Measurements from ENCODE around the gene SLC38A4. TPM values are rescaled to one million over a fixed set of nuclear protein-coding genes. Genes with fewer than 3 reads are reported as not detected.

SLC38A4 gene
- total RNA-seq, 3 donors from 2014 or later (not counting 1 experiment from before 2014, with no cell fraction given) = not detected

- ATAC-seq (no peak), DNase-seq (no peak)
- Histone ChIP-seq H3K4me3 (ENCODE audit: low read length) (no peak overlapping the region), H3K36me3 (ENCODE audit: control insufficient read depth, insufficient read depth, low read length) (no peaks in the 10 kb centered on the region), H3K27me3 (ENCODE audit: control insufficient read depth, insufficient read depth, low read length) (peaks cover 16% of the 10 kb centered on the region), H3K4me1 (ENCODE audit: control insufficient read depth, insufficient read depth, low read length) (no peaks in the 10 kb centered on the region), H3K9me3 (ENCODE audit: control insufficient read depth, insufficient read depth, low read length) (no peaks in the 10 kb centered on the region), H3K27ac (ENCODE audit: low read length) (no peak overlapping the region)
- Mint-ChIP-seq H3K4me3 (no peak overlapping the region), H3K9me3 (no peaks in the 10 kb centered on the region), H3K36me3 (no peaks in the 10 kb centered on the region), H3K27me3 (ENCODE audit: low read depth in 2 of 2) (peaks cover 48 to 87% of the 10 kb centered on the region in 2 donors), H3K4me1 (peaks cover 0 to 6% of the 10 kb centered on the region in 2 donors), H3K27ac (no peak overlapping the region)
- intact Hi-C loops (cut with micrococcal nuclease) = no loop called here
- TF ChIP-seq, protein P1, sequence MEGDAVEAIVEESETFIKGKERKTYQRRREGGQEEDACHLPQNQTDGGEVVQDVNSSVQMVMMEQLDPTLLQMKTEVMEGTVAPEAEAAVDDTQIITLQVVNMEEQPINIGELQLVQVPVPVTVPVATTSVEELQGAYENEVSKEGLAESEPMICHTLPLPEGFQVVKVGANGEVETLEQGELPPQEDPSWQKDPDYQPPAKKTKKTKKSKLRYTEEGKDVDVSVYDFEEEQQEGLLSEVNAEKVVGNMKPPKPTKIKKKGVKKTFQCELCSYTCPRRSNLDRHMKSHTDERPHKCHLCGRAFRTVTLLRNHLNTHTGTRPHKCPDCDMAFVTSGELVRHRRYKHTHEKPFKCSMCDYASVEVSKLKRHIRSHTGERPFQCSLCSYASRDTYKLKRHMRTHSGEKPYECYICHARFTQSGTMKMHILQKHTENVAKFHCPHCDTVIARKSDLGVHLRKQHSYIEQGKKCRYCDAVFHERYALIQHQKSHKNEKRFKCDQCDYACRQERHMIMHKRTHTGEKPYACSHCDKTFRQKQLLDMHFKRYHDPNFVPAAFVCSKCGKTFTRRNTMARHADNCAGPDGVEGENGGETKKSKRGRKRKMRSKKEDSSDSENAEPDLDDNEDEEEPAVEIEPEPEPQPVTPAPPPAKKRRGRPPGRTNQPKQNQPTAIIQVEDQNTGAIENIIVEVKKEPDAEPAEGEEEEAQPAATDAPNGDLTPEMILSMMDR (IDR thresholded peaks at IDR 0.05) = no peak
- 100% methylated on average over 2 of the region's 2 CpGs for whole genome bisulfite sequencing (ENCODE audit: insufficient coverage)
These were observed 1.1 kb downstream of the SLC38A4 start for GRCh38 chr12:46824709-46825108.

DNA sequence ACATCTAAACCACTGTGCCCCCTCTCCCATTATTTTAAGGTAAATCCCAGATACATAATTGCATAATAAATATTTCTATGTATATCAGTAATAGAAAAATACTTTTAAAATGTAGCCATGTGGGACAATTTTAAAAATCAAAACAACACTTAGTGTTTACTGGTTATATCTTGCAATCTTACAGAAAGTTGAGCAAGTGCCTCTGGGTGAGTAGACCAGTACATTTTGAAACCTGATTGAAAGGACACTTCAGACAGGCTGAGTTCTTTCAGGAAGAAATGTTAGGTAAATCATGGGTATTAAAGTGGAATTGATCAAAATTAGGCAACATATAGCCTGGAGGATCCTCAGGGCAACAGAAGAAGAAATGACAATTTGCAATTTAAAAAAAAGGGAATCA lies 7.2 kb downstream of the SLC38A4 start:
- Mint-ChIP-seq H3K4me3 (no peak overlapping the region), H3K27me3 (ENCODE audit: low read depth in 2 of 2) (peaks cover 24 to 30% of the 10 kb centered on the region in 2 donors), H3K4me1 (no peaks in the 10 kb centered on the region), H3K27ac (no peak overlapping the region), H3K36me3 (no peaks in the 10 kb centered on the region), H3K9me3 (no peaks in the 10 kb centered on the region)
- TF ChIP-seq, protein P1 (IDR thresholded peaks at IDR 0.05) = no peak
- H3K36me3 ChIP-seq (ENCODE audit: control insufficient read depth, insufficient read depth, low read length) = no peaks in the 10 kb centered on the region
- no peaks in the 10 kb centered on the region for H3K9me3 ChIP-seq (ENCODE audit: control insufficient read depth, insufficient read depth, low read length)
- H3K27me3 ChIP-seq (ENCODE audit: control insufficient read depth, insufficient read depth, low read length) = no peaks in the 10 kb centered on the region
- DNase-seq = no peak
- H3K4me3 ChIP-seq (ENCODE audit: low read length) = no peak overlapping the region
- no peaks in the 10 kb centered on the region for H3K4me1 ChIP-seq (ENCODE audit: control insufficient read depth, insufficient read depth, low read length)
- intact Hi-C loops (cut with micrococcal nuclease) = no loop called here
- ATAC-seq = no peak
- H3K27ac ChIP-seq (ENCODE audit: low read length) = no peak overlapping the region

GRCh38 chr12:46815809-46816208 lies 10.0 kb downstream of the SLC38A4 start:
- H3K36me3 ChIP-seq (ENCODE audit: control insufficient read depth, insufficient read depth, low read length) = no peaks in the 10 kb centered on the region
- H3K27ac ChIP-seq (ENCODE audit: low read length) = no peak overlapping the region
- Mint-ChIP-seq H3K9me3 (no peaks in the 10 kb centered on the region), H3K36me3 (no peaks in the 10 kb centered on the region), H3K4me1 (peaks cover 5 to 6% of the 10 kb centered on the region in 2 donors), H3K27me3 (ENCODE audit: low read depth in 2 of 2) (peaks cover 3 to 6% of the 10 kb centered on the region in 2 donors), H3K4me3 (no peak overlapping the region), H3K27ac (no peak overlapping the region)
- no peaks in the 10 kb centered on the region for H3K9me3 ChIP-seq (ENCODE audit: control insufficient read depth, insufficient read depth, low read length)
- no peak overlapping the region for H3K4me3 ChIP-seq (ENCODE audit: low read length)
- TF ChIP-seq, protein P1 (IDR thresholded peaks at IDR 0.05) = no peak
- no CpG with 5 or more reads among the region's 2 CpGs for WGBS (ENCODE audit: insufficient coverage)
- H3K27me3 ChIP-seq (ENCODE audit: control insufficient read depth, insufficient read depth, low read length) = no peaks in the 10 kb centered on the region
- ATAC-seq (no peak), DNase-seq (no peak)
- intact Hi-C loops (cut with micrococcal nuclease) = no loop called here
- H3K4me1 ChIP-seq (ENCODE audit: control insufficient read depth, insufficient read depth, low read length) = peaks cover 3% of the 10 kb centered on the region

DNA sequence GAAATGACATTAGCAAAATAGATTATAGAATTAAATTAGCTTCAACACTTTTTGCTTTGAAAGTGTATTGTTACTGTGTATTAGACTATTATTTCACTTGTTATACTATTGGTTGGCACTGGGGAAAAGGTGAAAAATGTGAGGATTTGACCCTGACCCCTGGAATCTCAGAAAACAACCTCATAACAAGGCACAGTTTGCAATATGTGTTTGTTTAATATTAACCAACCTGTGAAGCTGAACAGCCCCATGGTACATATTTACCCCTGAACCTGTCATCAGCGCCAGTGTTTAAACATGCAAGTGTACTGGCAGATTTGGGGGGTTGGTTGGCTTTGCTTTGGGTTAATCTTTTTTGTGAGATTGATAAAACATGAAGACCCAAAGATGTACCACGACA lies 11.7 kb downstream of the SLC38A4 start:
- TF ChIP-seq, protein P1 (IDR thresholded peaks at IDR 0.05) = no peak
- H3K4me1 ChIP-seq (ENCODE audit: control insufficient read depth, insufficient read depth, low read length) = peaks cover 3% of the 10 kb centered on the region
- H3K27me3 ChIP-seq (ENCODE audit: control insufficient read depth, insufficient read depth, low read length) = no peaks in the 10 kb centered on the region
- H3K27me3 Mint-ChIP-seq (ENCODE audit: low read depth in 2 of 2) = peaks cover 1 to 3% of the 10 kb centered on the region in 2 donors
- no peaks in the 10 kb centered on the region for H3K9me3 ChIP-seq (ENCODE audit: control insufficient read depth, insufficient read depth, low read length)
- H3K36me3 ChIP-seq (ENCODE audit: control insufficient read depth, insufficient read depth, low read length) = no peaks in the 10 kb centered on the region
- H3K9me3 Mint-ChIP-seq = no peaks in the 10 kb centered on the region
- H3K4me3 ChIP-seq (ENCODE audit: low read length) = no peak overlapping the region
- H3K4me3 Mint-ChIP-seq = no peak overlapping the region
- intact Hi-C loops (cut with micrococcal nuclease) = no loop called here
- WGBS (ENCODE audit: insufficient coverage) = 75% methylated on average over 2 of the region's 2 CpGs
- no peak overlapping the region for H3K27ac ChIP-seq (ENCODE audit: low read length)
- no peak for DNase-seq
- H3K4me1 Mint-ChIP-seq = peaks cover 5 to 8% of the 10 kb centered on the region in 2 donors
- no peaks in the 10 kb centered on the region for H3K36me3 Mint-ChIP-seq
- H3K27ac Mint-ChIP-seq = no peak overlapping the region
- no peak for ATAC-seq
